Mononuclear cell (primary cell): ENCODE results near the gene MYO7B. TPM values are rescaled to one million over a fixed set of nuclear protein-coding genes. Genes with fewer than 3 reads are reported as not detected.

Experiments
- H3K27me3 ChIP-seq: 2 replicates; pipeline ENCODE4 v1.6.0; 2011; ENCODE audit warnings: low read length, control low read depth; ENCODE audit not compliant: insufficient read depth
- H3K4me1 ChIP-seq: 2 replicates; pipeline ENCODE4 v1.5.1; 2011; ENCODE audit warnings: mild to moderate bottlenecking, low read length, control low read depth; ENCODE audit not compliant: insufficient read depth
- H3K4me3 ChIP-seq: 2 replicates; pipeline ENCODE4 v1.5.1; 2011; ENCODE audit warnings: mild to moderate bottlenecking, low read length, moderate library complexity
- H3K9me3 ChIP-seq: 2 replicates; pipeline ENCODE4 v1.5.1; 2011; ENCODE audit warnings: low read depth, mild to moderate bottlenecking, control low read depth, low read length
- total RNA-seq: library from RNA; depleted of rRNA; stranded (reverse); fragments of >200 nt; gene quantifications from one replicate; pipeline ENCODE4 v1.2.3, GENCODE V29; 2012

MYO7B gene
- 1.0 TPM for total RNA-seq

GRCh38 chr2:127535422-127535901, at the start of gene MYO7B:
Gene MYO7B, plus strand, starts transcription at chr2:127535683. Its CDS starts 24,040 bp downstream, at chr2:127559723.
- Histone ChIP-seq H3K4me1 (no peaks in the 10 kb centered on the region), H3K4me3 (no peak within 1 kb of the TSS), H3K27me3 (no peaks in the 10 kb centered on the region), H3K9me3 (no peaks in the 10 kb centered on the region)

GRCh38 chr2:127485694-127486071, 49.8 kb upstream of the MYO7B start:
- Histone ChIP-seq H3K9me3 (no peaks in the 10 kb centered on the region), H3K4me1 (peaks cover 28% of the 10 kb centered on the region), H3K27me3 (no peaks in the 10 kb centered on the region), H3K4me3 (no peak overlapping the region)

GRCh38 chr2:127486247-127487058, 49.0 kb upstream of the MYO7B start:
- Histone ChIP-seq H3K27me3 (no peaks in the 10 kb centered on the region), H3K4me1 (peaks cover 28% of the 10 kb centered on the region), H3K4me3 (no peak overlapping the region), H3K9me3 (no peaks in the 10 kb centered on the region)

GRCh38 chr2:127490283-127490682, 45.2 kb upstream of the MYO7B start:
- H3K4me1 ChIP-seq: peaks cover 24% of the 10 kb centered on the region
- H3K9me3 ChIP-seq: no peaks in the 10 kb centered on the region

GRCh38 chr2:127498386-127498785, 37.1 kb upstream of the MYO7B start:
- Histone ChIP-seq H3K27me3 (no peaks in the 10 kb centered on the region), H3K9me3 (no peaks in the 10 kb centered on the region), H3K4me1 (peaks cover 5% of the 10 kb centered on the region), H3K4me3 (no peak overlapping the region)

More at GRCh38 chr2:127490283-127490682, 45.2 kb upstream of the MYO7B start:
- Histone ChIP-seq H3K4me3 (no peak overlapping the region), H3K27me3 (no peaks in the 10 kb centered on the region)

GRCh38 chr2:127503491-127503890, 32.0 kb upstream of the MYO7B start:
- Histone ChIP-seq H3K9me3 (no peaks in the 10 kb centered on the region), H3K27me3 (no peaks in the 10 kb centered on the region), H3K4me3 (no peak overlapping the region), H3K4me1 (peaks cover 8% of the 10 kb centered on the region)

- Histone ChIP-seq H3K4me1 (peaks cover 9% of the 10 kb centered on the region), H3K27me3 (no peaks in the 10 kb centered on the region), H3K4me3 (no peak overlapping the region), H3K9me3 (no peaks in the 10 kb centered on the region)
These were observed 30.7 kb upstream of the MYO7B start for GRCh38 chr2:127504552-127505430.

GRCh38 chr2:127506510-127506909, 29.0 kb upstream of the MYO7B start:
- Histone ChIP-seq H3K9me3 (no peaks in the 10 kb centered on the region), H3K27me3 (no peaks in the 10 kb centered on the region), H3K4me1 (peaks cover 9% of the 10 kb centered on the region), H3K4me3 (no peak overlapping the region)

- Histone ChIP-seq H3K4me1 (peaks cover 9% of the 10 kb centered on the region), H3K27me3 (no peaks in the 10 kb centered on the region), H3K4me3 (no peak overlapping the region), H3K9me3 (no peaks in the 10 kb centered on the region)
These were observed 27.4 kb upstream of the MYO7B start for GRCh38 chr2:127508023-127508630.

GRCh38 chr2:127508631-127509034, 26.9 kb upstream of the MYO7B start:
- H3K27me3 ChIP-seq: no peaks in the 10 kb centered on the region
- H3K9me3 ChIP-seq: no peaks in the 10 kb centered on the region
- no peak overlapping the region for H3K4me3 ChIP-seq
- peaks cover 9% of the 10 kb centered on the region for H3K4me1 ChIP-seq

- no peak overlapping the region for H3K4me3 ChIP-seq
- no peaks in the 10 kb centered on the region for H3K27me3 ChIP-seq
- peaks cover 9% of the 10 kb centered on the region for H3K4me1 ChIP-seq
- H3K9me3 ChIP-seq: no peaks in the 10 kb centered on the region
These were observed 25.4 kb upstream of the MYO7B start for GRCh38 chr2:127510073-127510472.

GRCh38 chr2:127511090-127511695, 24.3 kb upstream of the MYO7B start:
- peaks cover 15% of the 10 kb centered on the region for H3K4me1 ChIP-seq
- H3K27me3 ChIP-seq: no peaks in the 10 kb centered on the region

GRCh38 chr2:127511917-127512316, 23.6 kb upstream of the MYO7B start:
- peaks cover 15% of the 10 kb centered on the region for H3K4me1 ChIP-seq
- H3K27me3 ChIP-seq: no peaks in the 10 kb centered on the region
- no peak overlapping the region for H3K4me3 ChIP-seq
- no peaks in the 10 kb centered on the region for H3K9me3 ChIP-seq

More at GRCh38 chr2:127511090-127511695, 24.3 kb upstream of the MYO7B start:
- Histone ChIP-seq H3K4me3 (no peak overlapping the region), H3K9me3 (no peaks in the 10 kb centered on the region)

- Histone ChIP-seq H3K27me3 (no peaks in the 10 kb centered on the region), H3K4me1 (peaks cover 15% of the 10 kb centered on the region), H3K9me3 (no peaks in the 10 kb centered on the region)
These were observed 23.1 kb upstream of the MYO7B start for GRCh38 chr2:127512362-127512761.

More at GRCh38 chr2:127512362-127512761, 23.1 kb upstream of the MYO7B start:
- no peak overlapping the region for H3K4me3 ChIP-seq
